Pancreas (tissue), 10 donors: Measurements from ENCODE around the gene GRIN2D. TPM values are rescaled to one million over a fixed set of nuclear protein-coding genes. Genes with fewer than 3 reads are reported as not detected.

Source experiments
- ATAC-seq, 4 donors: fragments of 200-7000 bp; cut with Tn5 transposase; one replicate each; pipeline versions ENCODE4 v1.8.0 to v1.9.1; 2020; ENCODE audit warnings: mild to moderate bottlenecking in 4 of 4, moderate library complexity in 4 of 4
- DNase-seq, 6 donors: peaks; one replicate each; pipeline ENCODE4 v3.0.0-alpha.2; 2020
- FAIRE-seq: peaks from 2 replicates; lab custom pipeline; 2012; peaks lifted over from hg19 to GRCh38; lab: Jason Lieb, UNC
- H3K27ac ChIP-seq, 4 donors: fragments of 200-600 bp; sonication (generic); 1 replicate in 3 of 4; 2 replicates in 1 of 4; pipeline versions ENCODE4 v1.5.0 to v1.8.0; 2020
- H3K27me3 ChIP-seq, 4 donors: fragments of 200-600 bp; one replicate each; pipeline ENCODE4 v1.8.0; 2021
- H3K36me3 ChIP-seq, 3 donors: fragments of 200-600 bp; sonication (generic) in 1 of 3; one replicate each; pipeline versions ENCODE4 v1.5.0 to v1.8.0; 2020 to 2021
- H3K4me1 ChIP-seq, 3 donors: fragments of 200-600 bp; one replicate each; pipeline ENCODE4 v1.8.0; 2021
- H3K4me3 ChIP-seq, 4 donors: fragments of 200-600 bp; sonication (generic) in 2 of 4; one replicate each; pipeline versions ENCODE4 v1.5.0 to v1.8.0; 2020 to 2021
- H3K9me3 ChIP-seq, 4 donors: fragments of 200-600 bp; one replicate each; pipeline ENCODE4 v1.8.0; 2021
- CTCF ChIP-seq, 4 donors: fragments of 200-600 bp; sonication (generic) in 3 of 4; IDR thresholded peaks; one replicate each; pipeline versions ENCODE4 v1.5.0 to v1.8.0; 2021; ENCODE audit warnings: antibody characterized with exemption in 4 of 4
- WGBS, 2 donors: extraction: QIAGEN DNeasy Blood & Tissue Kit; methylation state at CpG; one replicate each; pipeline ENCODE4 v1.1.7; 2013; 5-methylcytosine and 5-hydroxymethylcytosine counted together
- intact Hi-C, 3 donors: fragments of 100-400 bp; cut with DNase I; formaldehyde crosslinking; loops; one replicate each; pipeline versions ENCODE4 v1.11.1 to v1.14.2; 2022
- polyA plus RNA-seq, 2 donors: library from polyadenylated mRNA; stranded (reverse); fragments of 200-250 nt; gene quantifications; one replicate each; pipeline ENCODE4 v1.2.3, GENCODE V29; 2013
- total RNA-seq, 6 donors: library from RNA; stranded (reverse); fragmentation: NEBNext Ultra II Directional in 4 of 6; extraction: Animal tissue kit (Norgen Biotek cat#: 25700) in 4 of 6; gene quantifications; one replicate each; pipeline versions ENCODE4 v1.2.1 to v1.2.4, GENCODE V29; 2021 to 2023
- donor health status: healthy with polysubstance abuse.
- donor health status: DM: no; HTN: no; CAD: no; lungs with moderate emphysema.
- donor health status: DM: no; HTN: no; CAD: no.
- donor health status: control.
- donor health status: control.
- donor health status: Bipolar disorder and iron deficiency.
- donor health status: DM: yes; HTN: yes; CAD: no.
- donor health status: DM: no; HTN: no; CAD: no.
- donor health status: DM: no; HTN: no; CAD: no.
- donor health status: DM: yes; HTN: yes; CAD: no.

Gene GRIN2D
- total and polyA plus RNA-seq, 8 donors: 0.04 to 0.66 (median 0.19) TPM; not detected in 1

GRCh38 chr19:48421548-48421947, 28.1 kb downstream of the GRIN2D start:
- Histone ChIP-seq H3K9me3 (no peaks in the 10 kb centered on the region), H3K4me1 (no peaks in the 10 kb centered on the region), H3K4me3 (no peak overlapping the region), H3K27ac (no peak overlapping the region), H3K36me3 (no peaks in the 10 kb centered on the region), H3K27me3 (no peaks in the 10 kb centered on the region)
- DNase-seq: no peak
- 62 to 69% methylated on average over 16 of the region's 16 CpGs for WGBS, 2 donors
- ATAC-seq: no peak
- intact Hi-C loops: no loop called here
- TF ChIP-seq CTCF (IDR thresholded peaks at IDR 0.05): no peak
- no peak for FAIRE-seq

GRCh38 chr19:48424694-48425219, 31.3 kb downstream of the GRIN2D start:
- DNase-seq: peak in 1 of 6 donors; percentile 36
- ATAC-seq: peak in 2 of 4 donors; percentile 56 to 76
- no peaks in the 10 kb centered on the region for H3K4me1 ChIP-seq
- intact Hi-C loops: no loop called here
- no peaks in the 10 kb centered on the region for H3K27me3 ChIP-seq
- FAIRE-seq: no peak
- H3K36me3 ChIP-seq: no peaks in the 10 kb centered on the region
- H3K9me3 ChIP-seq: no peaks in the 10 kb centered on the region
- no peak overlapping the region for H3K27ac ChIP-seq
- 45 to 52% methylated on average over 8 of the region's 8 CpGs for WGBS, 2 donors
- H3K4me3 ChIP-seq: no peak overlapping the region
- TF ChIP-seq CTCF (IDR thresholded peaks at IDR 0.05): no peak

- Histone ChIP-seq H3K36me3 (no peaks in the 10 kb centered on the region), H3K27ac (no peak overlapping the region), H3K27me3 (no peaks in the 10 kb centered on the region), H3K4me3 (no peak overlapping the region), H3K4me1 (no peaks in the 10 kb centered on the region), H3K9me3 (no peaks in the 10 kb centered on the region)
- ATAC-seq (no peak), DNase-seq (no peak), FAIRE-seq (no peak)
- WGBS, 2 donors: 70 to 93% methylated on average over 1 of the region's 1 CpG
- intact Hi-C loops: no loop called here
- no peak for TF ChIP-seq CTCF (IDR thresholded peaks at IDR 0.05)
Observed at GRCh38 chr19:48428670-48429069, 35.2 kb downstream of the GRIN2D start.

- TF ChIP-seq CTCF (IDR thresholded peaks at IDR 0.05): no peak
- DNase-seq (no peak), ATAC-seq (no peak), FAIRE-seq (no peak)
- 75 to 82% methylated on average over 8 of the region's 8 CpGs for WGBS, 2 donors
- intact Hi-C loops: no loop called here
- no peaks in the 10 kb centered on the region for H3K9me3 ChIP-seq
- no peaks in the 10 kb centered on the region for H3K27me3 ChIP-seq
- no peak overlapping the region for H3K27ac ChIP-seq
- H3K4me3 ChIP-seq: no peak overlapping the region
- H3K4me1 ChIP-seq: no peaks in the 10 kb centered on the region
- no peaks in the 10 kb centered on the region for H3K36me3 ChIP-seq
Observed at GRCh38 chr19:48433337-48433736, 39.9 kb downstream of the GRIN2D start.

- no peaks in the 10 kb centered on the region for H3K36me3 ChIP-seq
- no peak overlapping the region for H3K4me3 ChIP-seq
- 71 to 83% methylated on average over 5 of the region's 5 CpGs for WGBS, 2 donors
- intact Hi-C loops: no loop called here
- no peak for TF ChIP-seq CTCF (IDR thresholded peaks at IDR 0.05)
- H3K27me3 ChIP-seq: no peaks in the 10 kb centered on the region
- H3K9me3 ChIP-seq: no peaks in the 10 kb centered on the region
- no peaks in the 10 kb centered on the region for H3K4me1 ChIP-seq
- DNase-seq: no peak
- no peak for ATAC-seq
- H3K27ac ChIP-seq: no peak overlapping the region
- no peak for FAIRE-seq
Observed at GRCh38 chr19:48436586-48436985, 43.1 kb downstream of the GRIN2D start.
